Activated T-helper 1 cell treated with Interleukin-2 at 50 U/mL for 16 hours (primary cell): ENCODE measurements around the gene OR5F1.

Source experiments
- DNase-seq: peaks from one replicate; pipeline ENCODE4 v3.0.0-alpha.2; 2020; ENCODE audit warnings: low read depth

OR5F1 gene

GRCh38 chr11:55994525-55994924 is at the start of gene OR5F1:
Gene OR5F1, minus strand, starts transcription at chr11:55994625. Its CDS starts 0 bp downstream, at chr11:55994625.
- DNase-seq, result no peak

GRCh38 chr11:56027354-56027753 is 32.9 kb upstream of the OR5F1 start, which contains the start of gene OR5AS1:
Gene OR5AS1, plus strand, starts transcription at chr11:56027654. Its CDS starts 2,765 bp downstream, at chr11:56030419.
- no peak for DNase-seq

GRCh38 chr11:56013805-56014204 is 19.4 kb upstream of the OR5F1 start:
- no peak for DNase-seq

- DNase-seq, result no peak
Measured at GRCh38 chr11:56010716-56011115, 16.3 kb upstream of the OR5F1 start.

GRCh38 chr11:55970935-55971334 is 23.5 kb downstream of the OR5F1 start:
- DNase-seq, result no peak

- DNase-seq, result no peak
Measured at GRCh38 chr11:55969845-55970244, 24.6 kb downstream of the OR5F1 start, which contains the start of gene OR10AG1. Gene OR10AG1, minus strand, starts transcription at chr11:55969945. Its CDS starts 38 bp downstream, at chr11:55969907.

GRCh38 chr11:55967914-55968313 is 26.5 kb downstream of the OR5F1 start:
- no peak for DNase-seq

GRCh38 chr11:55966391-55966790 is 28.0 kb downstream of the OR5F1 start:
- no peak for DNase-seq

- no peak for DNase-seq
Measured at GRCh38 chr11:55956521-55956920, 37.9 kb downstream of the OR5F1 start.

- DNase-seq, result no peak
Measured at GRCh38 chr11:55949330-55949729, 45.1 kb downstream of the OR5F1 start.
